HL-60/S4 (cell line): ENCODE results near the gene CPNE2.
"Not testable (repeated sequence)": the region's sequence is repeated elsewhere in the genome, so short reads cannot be mapped to it uniquely, and the experiment has no call there.

Source experiments
- in situ Hi-C: fragments of 300-500 bp; cut with MboI; formaldehyde crosslinking; loops from 2 replicates; pipeline ENCODE4 v1.14.3; 2022; ENCODE audit warnings: low sequenced_read_pairs

Gene CPNE2

GRCh38 chr16:57165483-57165882 lies 73.1 kb downstream of the CPNE2 start:
- in situ Hi-C loops: loop anchor here (10.0 kb wide), 2 partner anchors 201 to 301 kb away; partner anchors contain the start of genes CETP and SLC12A3

- in situ Hi-C loops: loop anchor here (10.0 kb wide), 2 partner anchors 201 to 301 kb away; partner anchors contain the start of genes CETP and SLC12A3
These were observed 73.6 kb downstream of the CPNE2 start for GRCh38 chr16:57165938-57166337.

- in situ Hi-C loops: loop anchor here (10.0 kb wide), 2 partner anchors 202 to 302 kb away; partner anchors contain the start of genes CETP and SLC12A3
These were observed 74.1 kb downstream of the CPNE2 start for GRCh38 chr16:57166451-57166850.

- in situ Hi-C loops: loop anchor here (10.0 kb wide), 2 partner anchors 202 to 302 kb away; partner anchors contain the start of genes CETP and SLC12A3
These were observed 74.6 kb downstream of the CPNE2 start for GRCh38 chr16:57166951-57167350.

GRCh38 chr16:57167538-57167937 lies 75.2 kb downstream of the CPNE2 start:
- in situ Hi-C loops: loop anchor here (10.0 kb wide), 2 partner anchors 203 to 303 kb away; partner anchors contain the start of genes CETP and SLC12A3

GRCh38 chr16:57167953-57168352 lies 75.6 kb downstream of the CPNE2 start:
- in situ Hi-C loops: loop anchor here (10.0 kb wide), 2 partner anchors 203 to 303 kb away; partner anchors contain the start of genes CETP and SLC12A3

GRCh38 chr16:57169327-57169726 lies 76.9 kb downstream of the CPNE2 start:
- in situ Hi-C loops: loop anchor here (10.0 kb wide), 2 partner anchors 205 to 305 kb away; partner anchors contain the start of genes CETP and SLC12A3

- in situ Hi-C loops: no loop called here
These were observed 80.4 kb downstream of the CPNE2 start for GRCh38 chr16:57172721-57173290.

GRCh38 chr16:57175896-57176295 lies 83.5 kb downstream of the CPNE2 start:
- in situ Hi-C loops: no loop called here

- in situ Hi-C loops: no loop called here
These were observed 85.8 kb downstream of the CPNE2 start for GRCh38 chr16:57178196-57178595.

- in situ Hi-C loops: no loop called here
These were observed 86.4 kb downstream of the CPNE2 start for GRCh38 chr16:57178793-57179212.

- in situ Hi-C loops: no loop called here
These were observed 86.9 kb downstream of the CPNE2 start for GRCh38 chr16:57179215-57179828.

GRCh38 chr16:57184113-57184512 lies 91.7 kb downstream of the CPNE2 start:
- in situ Hi-C loops: no loop called here

- in situ Hi-C loops: no loop called here
These were observed 92.6 kb downstream of the CPNE2 start for GRCh38 chr16:57184887-57185445.

GRCh38 chr16:57185446-57185944 lies 93.1 kb downstream of the CPNE2 start:
- in situ Hi-C loops: no loop called here

GRCh38 chr16:57185945-57186871 lies 93.8 kb downstream of the CPNE2 start, which contains the start of the genes PSME3IP1 and RSPRY1:
TSS of gene PSME3IP1 (minus strand) at chr16:57186039. CDS start at chr16:57173854, 12,185 bp downstream.
TSS of gene RSPRY1 (plus strand) at chr16:57186329. CDS start at chr16:57204659, 18,330 bp downstream.
- in situ Hi-C loops: no loop called here

GRCh38 chr16:57186872-57187854 lies 94.8 kb downstream of the CPNE2 start:
- in situ Hi-C loops: no loop called here

- in situ Hi-C loops: not testable (repeated sequence)
These were observed 95.7 kb downstream of the CPNE2 start for GRCh38 chr16:57187902-57188710.
